HL-60 (cell line): ENCODE data around the gene CAGE1.

Experiments
- DNase-seq, 2 experiments: peaks; one replicate each; pipeline ENCODE4 v3.0.0-alpha.2; 2010 to 2020; ENCODE audit warnings: low read depth in 1 of 2, low spot score in 1 of 2
- H3K27ac ChIP-seq: fragments of 250-450 bp; sonication (Bioruptor Pico); replicated peaks from 2 replicates; pipeline ENCODE4 v1.5.1; 2020; ENCODE audit warnings: mild to moderate bottlenecking, moderate library complexity
- H3K27me3 ChIP-seq: fragments of 250-450 bp; sonication (Bioruptor Pico); 2 replicates; pipeline ENCODE4 v1.5.1; 2021; ENCODE audit warnings: mild to moderate bottlenecking, moderate library complexity; ENCODE audit not compliant: insufficient read depth, poor library complexity, severe bottlenecking
- H3K4me3 ChIP-seq: replicated peaks from 2 replicates; pipeline ENCODE4 v1.5.1; 2011; ENCODE audit warnings: mild to moderate bottlenecking, control low read depth, low read length; ENCODE audit not compliant: insufficient read depth
- GABPA ChIP-seq: IDR thresholded peaks from 2 replicates; pipeline ENCODE4 v1.6.1; 2012; ENCODE audit warnings: low read depth
- POLR2AphosphoS5 ChIP-seq: IDR thresholded peaks from 2 replicates; pipeline ENCODE4 v1.6.1; 2012; ENCODE audit warnings: low read depth
- REST ChIP-seq: IDR thresholded peaks from 2 replicates; pipeline ENCODE4 v1.6.1; 2012; ENCODE audit warnings: low read depth; ENCODE audit not compliant: insufficient replicate concordance
- SPI1 ChIP-seq: IDR thresholded peaks from 2 replicates; pipeline ENCODE4 v1.6.1; 2012; ENCODE audit warnings: low read depth, mild to moderate bottlenecking, borderline replicate concordance
- TF ChIP-seq, protein P1 (sequence below): IDR thresholded peaks from one replicate; pipeline ENCODE4 v1.5.1; 2011; ENCODE audit warnings: low read length, control low read depth, inconsistent platforms; ENCODE audit not compliant: insufficient read depth

CAGE1 gene

DNA sequence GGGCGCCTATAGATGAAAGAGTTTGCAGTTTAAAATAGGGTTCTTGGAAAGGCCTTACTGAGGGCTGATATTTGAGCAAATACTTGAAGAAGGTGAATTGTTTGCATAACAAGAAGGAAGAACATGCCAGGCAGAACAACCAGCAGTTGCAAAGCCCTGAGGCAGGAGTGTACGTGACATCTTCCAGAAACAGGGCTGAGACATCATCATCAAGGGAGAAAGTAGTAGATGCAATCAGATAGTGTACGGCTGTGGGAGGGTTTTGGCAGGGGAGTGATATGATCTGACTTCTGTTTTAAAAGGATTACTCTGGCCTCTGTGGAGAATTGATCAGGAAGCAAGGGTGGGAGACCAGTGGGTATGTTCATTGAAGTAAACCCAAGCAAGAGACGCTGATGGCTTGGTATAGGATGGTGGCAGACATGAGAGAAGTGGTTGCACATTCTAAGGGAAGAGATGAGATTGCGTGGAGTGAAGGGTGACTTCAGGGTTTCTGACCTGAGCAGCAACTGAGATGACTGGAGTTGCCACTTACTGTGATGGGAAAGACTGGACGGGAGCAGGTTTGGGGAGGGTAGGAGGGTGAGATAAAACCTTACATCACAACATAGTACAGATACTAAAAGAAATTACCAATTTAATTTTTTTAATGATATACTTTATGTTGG is 28.8 kb upstream of the CAGE1 start:
- Histone ChIP-seq H3K27me3 (no peaks in the 10 kb centered on the region), H3K27ac (no peak overlapping the region), H3K4me3 (no peak overlapping the region)
- DNase-seq: no peak
- TF ChIP-seq POLR2AphosphoS5: no peak
- TF ChIP-seq REST: no peak
- TF ChIP-seq GABPA: no peak
- TF ChIP-seq, protein P1, sequence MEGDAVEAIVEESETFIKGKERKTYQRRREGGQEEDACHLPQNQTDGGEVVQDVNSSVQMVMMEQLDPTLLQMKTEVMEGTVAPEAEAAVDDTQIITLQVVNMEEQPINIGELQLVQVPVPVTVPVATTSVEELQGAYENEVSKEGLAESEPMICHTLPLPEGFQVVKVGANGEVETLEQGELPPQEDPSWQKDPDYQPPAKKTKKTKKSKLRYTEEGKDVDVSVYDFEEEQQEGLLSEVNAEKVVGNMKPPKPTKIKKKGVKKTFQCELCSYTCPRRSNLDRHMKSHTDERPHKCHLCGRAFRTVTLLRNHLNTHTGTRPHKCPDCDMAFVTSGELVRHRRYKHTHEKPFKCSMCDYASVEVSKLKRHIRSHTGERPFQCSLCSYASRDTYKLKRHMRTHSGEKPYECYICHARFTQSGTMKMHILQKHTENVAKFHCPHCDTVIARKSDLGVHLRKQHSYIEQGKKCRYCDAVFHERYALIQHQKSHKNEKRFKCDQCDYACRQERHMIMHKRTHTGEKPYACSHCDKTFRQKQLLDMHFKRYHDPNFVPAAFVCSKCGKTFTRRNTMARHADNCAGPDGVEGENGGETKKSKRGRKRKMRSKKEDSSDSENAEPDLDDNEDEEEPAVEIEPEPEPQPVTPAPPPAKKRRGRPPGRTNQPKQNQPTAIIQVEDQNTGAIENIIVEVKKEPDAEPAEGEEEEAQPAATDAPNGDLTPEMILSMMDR: no peak
- no peak for TF ChIP-seq SPI1

DNA sequence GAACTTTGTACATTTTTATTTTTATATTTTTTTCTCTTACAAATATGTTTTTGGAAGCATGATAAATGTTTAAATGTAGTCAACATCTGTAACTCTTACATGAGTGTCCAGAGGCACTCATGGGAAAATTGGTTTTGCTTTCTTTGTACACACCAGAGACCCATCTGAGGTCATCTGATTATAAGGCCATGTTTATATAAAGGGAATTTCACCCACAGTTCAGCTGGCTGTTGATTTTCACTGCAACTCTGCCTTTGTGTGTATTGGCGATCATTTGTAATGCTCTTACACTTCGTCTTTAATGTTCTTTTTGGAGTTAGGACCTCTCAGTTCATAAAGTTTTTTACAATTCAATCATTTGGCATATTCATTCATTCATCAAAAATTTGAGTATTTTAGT is 28.1 kb upstream of the CAGE1 start:
- no peak for DNase-seq
- Histone ChIP-seq H3K27me3 (no peaks in the 10 kb centered on the region), H3K27ac (no peak overlapping the region), H3K4me3 (no peak overlapping the region)
- no peak for TF ChIP-seq GABPA
- TF ChIP-seq SPI1: no peak
- TF ChIP-seq REST: no peak
- no peak for TF ChIP-seq POLR2AphosphoS5
- TF ChIP-seq, protein P1: no peak

DNA sequence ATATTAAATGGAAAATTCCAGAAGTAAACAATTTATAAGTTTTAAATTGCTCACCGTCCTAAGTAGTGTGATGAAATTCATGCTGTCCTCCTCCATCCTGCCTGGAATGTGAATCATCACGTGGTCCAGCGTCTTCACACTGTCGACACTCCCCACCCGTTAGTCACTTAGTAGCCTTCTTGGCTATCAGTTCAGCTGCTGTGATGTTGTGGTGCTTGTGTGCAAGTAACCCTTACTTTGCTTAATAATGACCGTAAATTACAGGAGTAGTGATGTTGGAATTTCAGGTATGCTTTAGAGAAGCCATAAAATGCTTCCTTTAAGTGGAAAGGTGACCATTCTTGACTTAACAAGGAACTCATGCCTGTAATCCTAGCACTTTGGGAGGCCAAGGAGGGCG is 25.3 kb upstream of the CAGE1 start:
- H3K27ac ChIP-seq: no peak overlapping the region
- no peak overlapping the region for H3K4me3 ChIP-seq
- H3K27me3 ChIP-seq: no peaks in the 10 kb centered on the region
- TF ChIP-seq POLR2AphosphoS5: no peak
- TF ChIP-seq, protein P1: no peak
- no peak for TF ChIP-seq REST
- TF ChIP-seq GABPA: no peak
- no peak for TF ChIP-seq SPI1
- no peak for DNase-seq
